NCI-H748 (cell line): ENCODE measurements around the gene QSOX2.

Experiments used
- DNase-seq: peaks from one replicate; lab custom pipeline; 2025; ENCODE audit not compliant: unreplicated experiment; lab: John Stamatoyannopoulos, UW

Gene QSOX2

DNA sequence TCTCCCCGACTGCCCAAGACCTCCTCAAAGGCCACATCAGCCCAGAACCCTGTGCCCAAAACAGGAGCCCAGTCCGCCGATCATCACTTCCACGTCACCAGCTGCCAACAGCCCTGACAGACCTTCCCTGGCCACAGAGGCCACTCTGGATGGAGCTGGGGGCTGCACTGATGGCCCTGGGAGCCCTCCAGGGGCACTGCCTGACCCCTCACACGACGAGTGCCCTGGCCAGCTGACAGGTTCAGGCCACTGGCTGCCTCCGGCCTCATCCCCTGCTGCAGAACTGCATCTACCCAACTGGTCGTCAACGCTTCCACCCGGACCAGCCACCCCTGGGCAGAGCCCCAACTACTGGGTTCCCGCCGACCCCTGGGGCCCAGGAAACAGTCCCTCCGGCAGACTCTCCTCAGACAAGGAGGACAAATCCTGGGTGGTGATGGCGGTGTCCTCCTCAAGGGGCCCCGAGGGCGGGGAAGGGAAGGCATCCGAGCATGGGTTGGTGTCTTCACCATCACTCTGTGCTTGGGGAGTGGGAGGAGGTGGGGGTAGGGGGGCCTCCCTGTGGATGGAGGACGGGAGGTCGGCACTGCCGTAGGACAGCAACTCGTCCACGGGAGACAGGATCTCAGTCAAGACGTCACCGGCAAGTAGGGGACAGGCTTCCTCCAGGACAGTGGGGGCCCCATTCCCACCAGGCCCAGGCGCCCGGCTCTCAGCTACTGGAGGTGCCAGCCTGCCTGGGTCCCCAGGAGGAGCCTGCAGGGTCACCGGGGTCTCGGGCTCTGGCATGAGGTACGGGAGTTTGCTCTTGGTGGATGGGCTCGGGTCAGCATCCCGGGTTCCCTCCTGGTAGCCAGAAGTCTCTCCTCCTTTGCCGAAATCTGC lies 7.9 kb upstream of the QSOX2 start:
- no peak for DNase-seq

DNA sequence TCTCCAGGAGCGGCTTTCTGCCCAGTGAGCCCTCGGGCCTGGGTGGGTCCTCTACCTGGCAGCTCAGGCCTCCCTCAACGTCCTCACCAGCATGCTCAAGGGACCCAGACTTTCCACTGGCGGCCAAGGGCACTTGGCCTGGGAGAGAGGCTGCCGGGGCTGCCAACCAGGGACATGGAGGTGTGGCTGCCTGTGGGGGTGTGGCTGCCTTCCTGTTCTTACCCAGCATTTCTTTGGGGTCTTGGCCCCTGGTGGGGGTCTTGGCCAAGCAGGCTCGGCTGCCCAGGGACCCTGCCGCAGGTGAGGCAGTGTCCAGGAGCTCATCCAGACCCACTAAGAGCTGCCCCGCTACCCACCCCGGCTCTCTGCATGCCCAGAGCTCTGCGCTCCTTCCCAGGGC lies 7.2 kb upstream of the QSOX2 start:
- DNase-seq, result no peak

DNA sequence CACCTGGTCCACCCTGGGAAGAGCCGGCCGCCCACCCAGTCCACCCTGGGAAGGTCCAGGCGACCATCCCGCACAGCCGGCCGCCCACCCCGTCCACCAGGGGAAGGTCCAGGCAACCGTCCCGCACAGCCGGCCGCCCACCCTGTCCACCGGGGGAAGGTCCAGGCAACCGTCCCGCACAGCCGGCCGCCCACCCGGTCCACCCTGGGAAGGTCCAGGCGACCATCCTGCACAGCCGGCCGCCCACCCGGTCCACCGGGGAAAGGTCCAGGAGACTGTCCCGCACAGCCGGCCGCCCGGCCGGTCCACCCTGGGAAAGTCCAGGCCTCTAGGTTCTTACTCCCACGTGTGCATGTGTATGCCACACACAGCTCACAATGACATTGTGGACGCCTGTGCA lies 6.7 kb upstream of the QSOX2 start:
- no peak for DNase-seq

DNA sequence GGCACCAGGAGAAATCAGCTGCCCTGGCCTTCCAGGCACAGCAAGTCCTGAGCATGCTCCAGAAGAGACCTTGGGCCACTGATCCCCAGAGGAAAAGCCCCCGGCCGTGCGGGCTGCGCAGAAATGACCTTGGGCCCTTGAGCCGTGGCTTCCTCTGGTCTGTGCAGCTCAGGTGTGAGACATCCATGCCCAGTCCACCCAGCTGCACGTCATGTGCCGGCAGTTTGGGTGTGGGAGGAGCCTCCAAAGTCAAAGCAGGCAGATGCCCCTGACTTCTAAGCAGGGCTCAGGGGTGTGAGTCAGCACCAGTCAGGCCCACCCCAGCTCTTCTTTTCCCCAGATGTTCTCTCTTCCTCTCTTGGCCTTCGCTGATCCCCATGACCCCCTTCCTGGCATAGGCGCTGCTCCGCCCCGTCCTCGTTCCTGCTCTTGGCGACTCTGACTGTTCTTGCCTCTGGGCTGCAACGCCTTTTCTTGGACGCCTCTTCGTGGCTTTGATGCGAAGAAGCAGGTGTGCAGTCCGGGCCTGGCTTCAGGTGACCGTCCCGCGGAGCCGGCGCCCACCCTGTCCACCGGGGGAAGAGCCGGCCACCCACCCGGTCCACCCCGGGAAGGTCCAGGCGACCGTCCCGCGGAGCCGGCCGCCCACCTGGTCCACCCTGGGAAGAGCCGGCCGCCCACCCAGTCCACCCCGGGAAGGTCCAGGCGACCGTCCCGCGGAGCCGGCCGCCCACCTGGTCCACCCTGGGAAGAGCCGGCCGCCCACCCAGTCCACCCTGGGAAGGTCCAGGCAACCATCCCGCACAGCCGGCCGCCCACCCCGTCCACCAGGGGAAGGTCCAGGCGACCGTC lies 5.9 kb upstream of the QSOX2 start:
- DNase-seq, result no peak

DNA sequence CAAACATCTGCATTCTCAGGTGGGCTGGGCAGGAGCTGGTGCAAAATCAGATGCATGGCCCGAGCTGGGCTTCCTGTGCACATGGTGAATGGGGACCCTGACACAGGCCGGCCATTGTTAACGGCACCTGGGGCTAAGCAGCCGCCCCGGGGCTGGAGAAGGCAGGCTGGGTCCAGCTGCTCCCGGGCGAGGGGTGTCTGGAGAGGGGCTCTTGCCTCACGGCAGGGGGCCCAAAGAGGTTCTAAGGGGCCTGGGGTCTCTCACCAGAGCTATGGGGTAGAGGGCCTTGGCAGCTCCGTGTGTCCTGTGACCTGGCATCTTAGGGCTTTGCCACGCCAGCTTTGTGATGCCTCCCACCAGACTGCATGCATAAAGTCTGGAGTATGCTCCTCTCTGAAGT lies 5.1 kb upstream of the QSOX2 start:
- no peak for DNase-seq

DNA sequence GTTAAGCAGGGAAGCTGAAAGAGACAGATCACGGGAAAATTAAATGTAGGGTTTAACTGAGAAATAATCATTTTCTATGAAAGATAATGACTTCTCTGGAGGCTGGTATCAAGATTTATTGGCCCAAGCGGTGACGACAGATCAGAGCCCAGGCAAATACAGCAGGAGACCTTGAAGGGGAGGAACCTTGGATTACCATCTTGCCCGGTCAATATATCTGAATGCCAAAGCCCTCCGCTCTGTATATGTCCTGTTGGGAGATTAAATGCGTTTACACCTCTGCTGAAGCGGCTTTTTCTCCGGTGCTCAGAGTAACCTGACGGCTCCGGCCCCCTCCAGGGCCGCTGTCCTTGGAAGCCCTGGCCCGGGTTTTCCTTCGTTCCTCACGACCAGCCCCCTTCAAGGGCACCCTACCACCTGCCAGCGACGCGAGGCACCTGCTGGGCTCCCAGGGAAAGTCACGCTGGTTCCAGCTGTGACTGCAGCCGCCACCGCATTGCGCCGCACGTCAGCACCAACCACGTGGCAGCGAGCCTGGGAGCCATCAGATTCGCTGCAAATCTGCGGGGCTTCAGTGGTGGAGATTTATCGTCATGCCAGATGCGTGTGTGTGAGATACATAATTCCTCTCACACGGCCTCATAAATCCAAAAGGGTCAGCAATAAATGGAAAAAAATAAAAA lies 4.4 kb upstream of the QSOX2 start:
- peak; percentile 15 for DNase-seq

DNA sequence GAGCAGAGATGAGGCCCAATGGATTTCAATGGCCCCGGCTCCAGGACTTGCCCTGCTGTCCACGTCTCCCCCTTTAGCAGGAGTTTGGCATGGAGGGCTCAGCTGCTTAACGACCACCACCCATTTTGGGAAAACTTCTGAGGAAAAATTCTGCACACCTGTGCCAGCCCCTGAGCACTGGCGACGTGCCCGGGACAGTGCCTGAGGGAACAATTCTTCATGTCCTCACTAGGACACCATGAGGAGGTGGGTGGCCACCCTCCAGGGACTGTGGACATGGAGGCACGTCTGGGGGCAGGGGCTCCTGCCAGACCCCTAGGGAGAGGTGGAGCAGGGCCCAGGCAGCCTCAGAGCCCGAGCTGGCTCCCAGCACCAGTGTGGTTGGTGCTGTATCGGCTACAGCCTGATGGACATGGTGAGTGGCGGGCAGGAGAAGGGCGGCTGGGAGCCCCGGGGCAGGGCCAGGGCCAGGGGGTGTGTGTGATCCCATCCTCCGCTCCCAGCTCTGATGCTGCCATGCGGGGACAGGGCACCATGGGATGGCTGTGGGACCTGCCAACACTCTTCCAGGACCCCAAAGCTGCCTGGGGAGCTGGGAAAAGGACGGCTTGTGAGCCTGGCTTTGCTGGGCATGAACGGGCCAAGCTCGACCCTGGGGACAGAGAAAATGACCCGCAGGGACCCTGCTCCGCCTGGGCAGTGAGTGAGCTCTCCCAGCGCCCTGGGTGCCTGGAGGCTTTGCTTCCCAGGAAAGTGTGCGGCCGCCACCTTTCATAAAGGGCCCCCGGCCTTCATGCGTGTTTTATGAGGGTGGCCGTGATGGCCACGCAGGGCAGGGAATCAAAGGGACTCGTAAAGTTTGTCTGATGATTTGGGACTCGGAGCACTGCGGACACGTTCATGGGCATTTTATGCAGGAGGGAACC lies 3.6 kb upstream of the QSOX2 start:
- no peak for DNase-seq

DNA sequence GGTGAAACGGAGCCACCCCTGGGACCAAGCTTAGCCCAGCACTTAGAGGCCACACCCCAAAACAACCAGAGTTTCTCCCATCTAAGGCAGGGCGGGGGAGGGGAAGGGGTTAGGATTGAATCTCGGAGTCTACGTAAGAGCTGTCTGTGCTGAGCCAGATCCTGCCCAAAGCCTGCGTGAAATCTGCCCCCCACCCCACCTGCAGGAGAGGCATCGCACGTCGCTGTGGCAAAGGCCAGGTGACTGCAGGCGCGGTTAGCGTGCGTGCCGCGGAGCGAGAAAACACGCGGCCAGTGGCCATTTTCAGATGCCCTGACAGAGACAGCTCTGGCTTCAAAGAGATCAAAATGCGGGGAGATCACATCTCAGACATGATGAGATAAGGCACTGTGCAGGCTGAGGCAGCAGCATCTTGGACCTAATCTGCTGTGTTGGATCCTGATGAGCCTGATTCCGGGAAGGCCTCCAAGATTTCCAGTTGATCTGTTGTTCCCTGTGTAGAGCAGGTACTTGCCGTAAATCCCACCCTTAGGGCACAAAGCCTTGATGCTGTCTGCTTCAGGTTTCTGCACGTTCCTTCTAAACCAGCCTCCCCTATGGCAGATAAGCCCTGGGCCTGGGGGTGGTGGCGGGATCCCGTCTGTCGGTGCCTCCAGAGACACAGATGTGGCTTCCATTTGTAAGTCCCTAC lies 2.5 kb upstream of the QSOX2 start:
- no peak for DNase-seq

DNA sequence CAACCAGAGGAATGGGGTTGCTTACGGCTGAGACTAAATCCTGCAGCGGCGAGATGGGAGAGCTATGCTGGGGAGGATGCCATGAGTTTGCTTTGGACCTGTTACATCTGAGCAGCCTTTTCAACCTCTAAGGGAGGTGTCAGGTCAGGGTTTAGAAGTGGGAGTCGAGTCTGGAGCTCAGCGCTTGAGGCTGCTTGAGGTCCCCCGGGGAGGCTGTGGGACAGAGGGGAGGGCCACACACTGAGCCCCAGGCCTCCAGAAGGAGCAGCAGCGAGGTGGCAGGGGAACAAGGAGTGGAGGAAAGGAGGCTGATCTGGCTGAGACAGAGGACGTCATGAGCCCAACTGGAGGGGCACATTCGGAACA lies 1.9 kb upstream of the QSOX2 start:
- no peak for DNase-seq

DNA sequence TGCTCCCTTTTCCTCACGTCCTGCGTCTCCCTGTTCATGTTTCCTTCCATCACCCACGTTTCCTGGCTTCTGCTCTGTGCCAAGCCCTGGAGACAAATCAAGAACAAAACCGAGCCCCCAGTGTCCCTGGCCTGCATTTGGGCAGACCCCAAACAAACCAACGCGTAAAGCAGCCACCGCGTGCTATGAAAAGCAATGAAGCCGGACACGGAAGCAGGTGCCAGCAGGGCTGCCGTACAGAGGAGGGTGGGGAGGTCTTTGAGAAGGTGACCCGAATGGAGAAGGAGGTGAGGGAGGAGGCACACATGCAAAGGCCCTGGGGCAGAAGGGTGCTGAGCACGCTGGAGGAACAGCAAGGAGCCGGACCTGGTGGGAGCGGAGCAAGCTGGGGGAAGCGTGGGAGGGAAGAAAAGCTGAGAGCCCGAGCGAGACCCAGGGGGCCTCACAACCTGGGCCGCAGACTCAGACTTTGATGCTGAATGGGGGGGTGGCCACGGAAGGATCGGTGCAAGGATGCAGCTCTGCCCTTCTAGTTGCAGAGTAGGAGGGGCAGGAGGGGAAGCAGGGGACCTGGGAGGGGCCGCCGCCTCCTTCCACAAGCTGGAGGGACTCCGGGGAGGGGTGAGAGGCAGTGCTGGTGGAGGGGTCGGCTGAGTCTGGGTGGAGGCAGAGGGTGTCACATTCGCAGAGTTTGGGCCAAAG lies 1.4 kb upstream of the QSOX2 start:
- DNase-seq, result no peak

DNA sequence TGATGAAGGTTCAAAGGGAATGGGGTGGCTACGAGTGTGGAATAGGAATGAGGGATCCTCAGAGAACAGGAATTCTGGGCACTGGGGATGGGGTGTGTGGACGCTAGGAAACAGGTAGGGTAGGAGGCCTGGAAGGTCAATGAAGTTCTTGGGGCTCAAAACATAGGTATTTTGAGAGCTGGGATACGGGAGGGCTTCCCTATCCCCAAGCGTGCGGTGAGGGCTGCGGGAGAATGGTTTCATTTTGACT lies 718 bp downstream of the QSOX2 start:
- no peak for DNase-seq

DNA sequence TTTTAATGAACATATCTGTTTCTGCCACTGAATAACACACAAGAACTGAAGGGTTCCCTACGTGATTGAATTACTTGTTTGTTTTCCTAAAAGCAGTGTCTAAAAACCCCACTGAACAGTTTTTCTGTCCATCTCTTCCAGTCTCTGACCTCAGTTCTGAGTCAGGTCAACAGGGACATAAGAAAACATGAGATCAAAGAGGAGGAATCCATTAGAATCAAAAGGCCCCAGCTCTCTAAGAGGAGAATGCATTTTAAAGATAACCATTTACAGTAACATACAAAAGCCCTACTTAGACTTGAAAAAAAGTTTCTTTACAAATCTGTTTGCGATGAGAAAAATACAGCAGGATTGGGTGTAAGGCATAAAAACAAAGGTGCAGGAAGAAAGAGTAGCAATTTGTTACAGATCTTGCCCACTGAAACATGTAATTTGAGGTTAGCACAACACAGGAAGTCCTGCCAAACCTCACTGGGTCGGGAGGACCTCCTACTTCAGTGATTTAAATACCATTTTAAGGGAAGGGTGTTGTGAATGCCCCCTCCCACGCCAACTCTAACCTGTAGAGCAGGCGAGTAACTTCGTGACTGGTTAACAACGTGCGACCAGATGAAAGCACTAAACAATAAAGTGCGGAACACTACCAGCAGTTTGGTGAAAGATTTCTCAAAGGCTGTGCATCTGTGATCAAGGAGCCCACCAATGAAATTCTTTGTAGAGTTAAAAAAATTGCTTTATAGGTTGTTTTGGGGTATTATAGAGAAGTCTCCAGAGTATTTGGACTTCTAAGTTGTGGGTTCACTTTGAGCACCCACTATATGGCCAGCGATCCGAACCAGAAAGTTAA lies 1.3 kb downstream of the QSOX2 start:
- DNase-seq, result no peak

DNA sequence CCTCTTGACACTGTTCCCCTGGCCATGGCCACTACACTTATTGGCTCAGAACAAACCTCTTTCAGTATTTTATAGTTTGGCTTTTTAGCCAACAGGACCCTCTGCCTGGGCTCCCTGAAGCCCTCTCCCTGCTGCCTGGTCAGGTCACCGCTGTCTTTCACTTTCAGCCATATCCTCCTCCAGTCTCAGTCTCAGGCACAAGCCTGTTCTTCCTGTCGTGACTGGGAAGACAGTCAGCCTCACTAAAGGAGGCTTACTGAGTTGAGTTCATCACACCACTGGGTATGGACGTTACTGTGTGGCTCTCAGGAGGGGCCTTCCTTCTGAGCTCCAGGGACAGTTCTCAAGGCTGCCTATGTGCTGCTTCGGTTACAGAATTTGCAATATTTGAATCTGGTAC lies 2.0 kb downstream of the QSOX2 start:
- no peak for DNase-seq

DNA sequence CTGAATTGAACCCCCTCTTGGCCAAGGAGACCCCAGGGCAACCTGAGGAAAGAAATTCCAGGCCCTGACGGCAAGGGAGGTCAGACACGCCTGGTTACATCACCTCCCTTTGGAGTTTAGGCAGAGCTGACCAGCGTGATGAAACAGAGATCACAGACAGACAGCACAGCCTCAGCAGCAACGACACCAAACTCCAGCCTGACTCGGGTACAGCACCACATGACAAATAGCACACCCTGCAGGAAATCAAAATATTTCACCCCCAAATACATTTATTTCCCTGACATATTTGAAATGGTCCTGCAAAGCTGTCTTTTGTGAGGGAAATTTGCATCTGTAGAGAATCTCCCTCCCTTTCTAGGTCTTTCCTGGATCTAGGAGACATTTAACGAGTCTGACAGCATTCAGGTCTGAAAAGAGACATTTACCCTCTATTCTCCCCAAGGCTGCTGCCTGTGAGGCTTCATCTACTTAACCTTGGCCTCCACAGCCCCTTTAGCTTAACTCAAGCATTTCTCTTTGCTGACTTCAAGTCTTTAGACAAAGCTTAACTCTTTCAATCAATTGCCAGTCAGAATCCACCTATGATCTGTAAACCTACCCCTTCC lies 2.6 kb downstream of the QSOX2 start:
- DNase-seq, result no peak

DNA sequence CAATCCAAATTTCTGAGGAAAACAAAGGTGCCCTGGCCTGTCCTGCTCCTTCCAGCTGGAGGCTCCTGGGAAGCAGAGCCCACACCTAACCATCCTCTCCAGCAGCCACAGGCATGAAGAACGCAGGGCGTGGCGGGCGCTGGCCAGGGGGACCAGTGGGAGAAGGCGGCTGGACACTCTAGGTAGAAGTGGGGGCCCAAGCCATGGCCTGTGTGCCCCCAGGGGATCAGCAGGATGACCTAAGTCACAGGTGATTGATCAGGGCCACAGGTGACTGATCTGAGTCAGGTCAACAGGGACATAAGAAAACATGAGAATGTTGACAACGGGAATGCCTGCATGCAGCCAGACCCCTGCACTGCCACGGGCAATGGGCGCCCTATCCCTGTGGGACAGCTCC lies 3.4 kb downstream of the QSOX2 start:
- no peak for DNase-seq

DNA sequence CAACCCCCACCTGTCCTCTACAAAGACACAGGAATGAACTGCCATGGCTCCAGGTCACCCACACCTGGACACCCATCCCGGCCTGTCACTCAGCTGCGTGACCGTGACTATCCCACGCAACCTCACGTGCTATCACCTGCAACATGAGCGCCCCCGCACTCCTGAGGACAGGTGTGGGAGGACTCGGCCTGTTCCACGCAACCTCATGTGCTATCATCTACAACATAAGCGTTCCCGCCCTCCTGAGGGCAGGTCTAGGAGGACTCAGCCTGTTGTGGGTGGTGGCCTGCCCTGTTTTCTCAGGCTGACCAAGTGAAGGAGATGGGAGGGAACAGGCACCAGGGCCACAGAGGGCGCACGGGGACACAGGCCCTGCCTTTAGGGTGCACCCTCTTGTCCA lies 4.1 kb downstream of the QSOX2 start:
- DNase-seq, result no peak

DNA sequence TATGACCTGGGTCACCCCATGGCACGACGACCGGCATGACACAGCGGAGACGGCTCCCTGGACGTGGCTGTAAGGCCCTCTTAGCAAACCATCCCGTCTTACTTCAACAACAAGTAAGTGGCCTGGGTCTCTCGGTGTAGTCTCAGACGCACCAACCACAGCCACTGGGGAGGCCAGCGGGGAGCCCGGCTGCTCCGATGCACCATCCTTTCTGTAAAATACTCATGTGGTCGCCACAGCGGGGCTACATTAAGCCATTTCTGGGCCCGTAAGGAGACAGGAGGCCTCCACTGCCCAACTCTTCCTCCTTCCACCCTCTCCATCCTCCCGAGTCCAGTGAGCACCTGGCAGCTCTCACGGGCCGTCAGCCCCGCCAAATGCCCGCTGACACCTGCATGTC lies 4.7 kb downstream of the QSOX2 start:
- DNase-seq, result no peak

DNA sequence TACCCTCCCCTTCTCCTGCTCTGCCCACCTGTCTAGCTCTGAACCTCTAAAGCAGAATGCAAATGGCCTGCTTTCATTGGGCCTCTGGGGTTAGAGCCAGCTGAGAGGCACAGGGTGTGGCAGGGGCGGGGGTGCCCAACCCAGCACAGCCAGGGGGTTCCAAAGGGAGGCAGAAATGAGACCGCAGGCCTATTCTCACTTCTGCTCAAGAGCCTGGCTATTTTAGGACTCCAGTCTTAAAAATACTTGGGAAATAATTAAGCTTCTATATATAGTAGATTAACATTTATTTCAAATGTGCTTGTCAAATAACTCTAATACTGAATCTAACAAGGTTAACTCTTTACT lies 5.7 kb downstream of the QSOX2 start:
- no peak for DNase-seq
